ENCODE measurements around the gene MTMR3.

MTMR3 gene

DNA sequence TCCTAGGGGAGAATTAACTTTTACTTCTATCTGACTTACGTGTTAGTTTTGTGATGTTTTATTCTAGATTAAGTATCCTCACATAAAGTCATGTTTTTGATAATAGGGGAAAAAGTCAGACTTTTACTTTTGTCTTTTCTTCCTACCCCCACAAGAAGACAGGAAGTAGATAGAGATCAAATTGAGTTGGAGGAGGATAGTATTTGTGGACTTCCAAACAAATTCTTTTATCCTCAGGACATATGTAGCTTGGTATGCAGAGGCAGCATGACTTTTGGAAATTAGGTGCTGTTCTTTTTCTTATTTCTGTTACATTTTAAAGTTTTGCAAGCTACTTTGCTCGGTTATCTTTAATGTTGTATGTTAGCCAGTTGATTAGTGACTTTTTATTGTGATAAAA lies 61.4 kb downstream of the MTMR3 start:
- H3K4me3 ChIP-seq (replicated peaks; ENCODE audit: low read depth, low read length): no peak overlapping the region
- TF ChIP-seq, protein P1, sequence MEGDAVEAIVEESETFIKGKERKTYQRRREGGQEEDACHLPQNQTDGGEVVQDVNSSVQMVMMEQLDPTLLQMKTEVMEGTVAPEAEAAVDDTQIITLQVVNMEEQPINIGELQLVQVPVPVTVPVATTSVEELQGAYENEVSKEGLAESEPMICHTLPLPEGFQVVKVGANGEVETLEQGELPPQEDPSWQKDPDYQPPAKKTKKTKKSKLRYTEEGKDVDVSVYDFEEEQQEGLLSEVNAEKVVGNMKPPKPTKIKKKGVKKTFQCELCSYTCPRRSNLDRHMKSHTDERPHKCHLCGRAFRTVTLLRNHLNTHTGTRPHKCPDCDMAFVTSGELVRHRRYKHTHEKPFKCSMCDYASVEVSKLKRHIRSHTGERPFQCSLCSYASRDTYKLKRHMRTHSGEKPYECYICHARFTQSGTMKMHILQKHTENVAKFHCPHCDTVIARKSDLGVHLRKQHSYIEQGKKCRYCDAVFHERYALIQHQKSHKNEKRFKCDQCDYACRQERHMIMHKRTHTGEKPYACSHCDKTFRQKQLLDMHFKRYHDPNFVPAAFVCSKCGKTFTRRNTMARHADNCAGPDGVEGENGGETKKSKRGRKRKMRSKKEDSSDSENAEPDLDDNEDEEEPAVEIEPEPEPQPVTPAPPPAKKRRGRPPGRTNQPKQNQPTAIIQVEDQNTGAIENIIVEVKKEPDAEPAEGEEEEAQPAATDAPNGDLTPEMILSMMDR (IDR thresholded peaks at IDR 0.05; ENCODE audit: low read depth, low read length, missing control alignments): no peak
- DNase-seq (ENCODE audit: extremely low read depth, low read depth): no peak

DNA sequence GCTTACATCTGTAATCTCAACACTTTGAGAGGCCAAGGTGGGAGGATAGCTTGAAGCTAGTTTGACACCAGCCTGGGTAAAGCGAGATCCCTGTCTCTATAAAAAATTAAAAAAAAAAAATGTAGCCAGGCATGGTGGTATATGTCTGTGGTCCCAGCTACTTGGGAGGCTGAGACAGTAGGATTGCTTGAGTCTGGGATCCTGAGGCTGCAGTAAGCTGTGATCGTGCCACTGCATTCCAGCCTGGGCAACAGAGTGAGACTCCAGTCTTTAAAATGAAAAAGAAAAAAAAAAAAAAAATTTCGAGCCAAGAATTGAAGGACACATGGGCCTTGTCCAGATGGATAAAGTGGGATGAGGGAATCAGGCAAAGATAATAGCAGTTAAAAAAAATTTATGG lies 62.5 kb downstream of the MTMR3 start:
- no peak for DNase-seq (ENCODE audit: extremely low read depth, low read depth)
- no peak overlapping the region for H3K4me3 ChIP-seq (replicated peaks; ENCODE audit: low read depth, low read length)
- TF ChIP-seq, protein P1 (IDR thresholded peaks at IDR 0.05; ENCODE audit: low read depth, low read length, missing control alignments): no peak

DNA sequence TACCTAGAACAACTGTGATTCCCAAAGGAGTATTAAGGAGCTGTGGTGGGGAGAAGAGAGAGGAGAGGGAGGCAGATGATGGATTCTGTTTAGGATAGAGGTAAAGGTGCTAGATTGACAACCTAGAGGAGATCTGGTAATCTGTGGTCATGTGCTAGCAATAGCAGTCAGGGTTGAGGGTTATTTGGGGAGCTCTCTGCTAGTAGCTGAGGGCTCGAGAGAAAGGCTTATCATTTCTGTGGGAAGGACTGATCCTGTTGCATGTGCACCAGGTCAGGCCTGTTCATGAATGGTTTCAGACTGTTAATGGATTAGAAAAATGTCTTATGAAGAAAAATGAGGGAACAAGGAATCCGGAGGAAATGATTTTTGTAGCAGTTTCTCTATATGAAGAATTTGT lies 63.2 kb downstream of the MTMR3 start:
- DNase-seq (ENCODE audit: extremely low read depth, low read depth): no peak
- no peak overlapping the region for H3K4me3 ChIP-seq (replicated peaks; ENCODE audit: low read depth, low read length)
- TF ChIP-seq, protein P1 (IDR thresholded peaks at IDR 0.05; ENCODE audit: low read depth, low read length, missing control alignments): no peak

DNA sequence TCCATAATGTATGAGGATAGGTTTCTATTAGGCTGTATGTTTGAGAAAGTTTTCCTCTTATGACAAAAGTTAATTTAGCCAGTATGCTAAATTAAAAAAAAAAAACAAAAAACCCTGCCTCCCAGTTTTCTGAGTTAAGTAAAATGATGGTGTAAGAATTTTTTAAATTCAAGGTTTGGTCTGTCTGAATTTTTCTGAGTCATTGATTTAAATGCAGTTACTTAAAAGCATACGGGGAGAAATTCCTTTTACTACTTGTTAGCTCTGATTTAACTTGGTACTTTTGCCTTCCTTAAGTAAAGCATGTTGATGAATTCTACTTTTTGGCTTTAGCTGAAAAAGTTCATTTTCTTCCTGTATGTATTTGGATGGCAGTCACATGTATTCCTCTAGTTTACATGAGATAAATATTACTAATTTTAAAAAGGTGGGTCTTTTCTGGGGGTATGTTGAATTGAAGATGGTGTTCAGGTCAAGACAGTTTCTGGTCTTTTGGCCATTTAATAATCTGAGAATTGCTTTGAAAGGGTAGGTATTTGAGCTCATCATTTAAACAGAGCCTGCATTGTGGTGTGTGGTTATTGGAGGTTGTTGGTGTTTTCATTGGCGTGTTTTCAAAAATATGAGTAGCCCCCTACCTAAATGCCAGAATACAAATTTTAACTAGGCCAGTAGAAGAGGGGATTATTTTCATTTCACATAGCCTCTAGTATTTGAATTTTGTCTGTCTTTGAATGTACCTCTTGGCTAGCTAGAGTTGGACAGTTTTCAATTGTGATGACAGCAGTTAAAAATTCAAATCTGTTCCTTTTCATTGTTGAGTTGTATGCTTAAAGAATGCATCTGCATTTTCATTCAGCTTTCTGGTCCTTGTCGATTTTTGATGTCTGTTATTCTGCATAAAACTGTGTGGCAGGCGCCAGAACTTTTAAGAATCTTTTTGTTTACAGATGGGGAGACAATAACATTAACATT lies 64.7 kb downstream of the MTMR3 start:
- no peak for DNase-seq (ENCODE audit: extremely low read depth, low read depth)
- no peak overlapping the region for H3K4me3 ChIP-seq (replicated peaks; ENCODE audit: low read depth, low read length)
- TF ChIP-seq, protein P1 (IDR thresholded peaks at IDR 0.05; ENCODE audit: low read depth, low read length, missing control alignments): no peak

DNA sequence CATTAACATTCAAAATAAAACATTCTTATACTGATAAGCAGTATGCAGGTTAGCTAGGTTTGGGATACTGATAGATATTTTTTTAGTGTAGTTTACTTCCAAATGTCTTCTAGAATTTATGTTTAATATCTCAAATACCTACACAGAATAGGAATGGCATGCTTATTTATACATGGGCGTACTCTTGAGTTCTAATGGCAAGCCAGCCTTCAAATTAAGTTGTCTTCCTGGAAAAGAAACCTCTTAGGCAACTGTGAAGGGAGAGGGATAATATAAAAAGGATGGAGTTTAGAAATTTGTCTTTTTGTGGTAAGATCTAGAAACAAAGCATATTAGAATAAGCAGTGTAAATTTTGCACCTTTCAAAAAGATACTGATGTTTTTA lies 65.4 kb downstream of the MTMR3 start:
- TF ChIP-seq, protein P1 (IDR thresholded peaks at IDR 0.05; ENCODE audit: low read depth, low read length, missing control alignments): no peak
- no peak for DNase-seq (ENCODE audit: extremely low read depth, low read depth)
- no peak overlapping the region for H3K4me3 ChIP-seq (replicated peaks; ENCODE audit: low read depth, low read length)

DNA sequence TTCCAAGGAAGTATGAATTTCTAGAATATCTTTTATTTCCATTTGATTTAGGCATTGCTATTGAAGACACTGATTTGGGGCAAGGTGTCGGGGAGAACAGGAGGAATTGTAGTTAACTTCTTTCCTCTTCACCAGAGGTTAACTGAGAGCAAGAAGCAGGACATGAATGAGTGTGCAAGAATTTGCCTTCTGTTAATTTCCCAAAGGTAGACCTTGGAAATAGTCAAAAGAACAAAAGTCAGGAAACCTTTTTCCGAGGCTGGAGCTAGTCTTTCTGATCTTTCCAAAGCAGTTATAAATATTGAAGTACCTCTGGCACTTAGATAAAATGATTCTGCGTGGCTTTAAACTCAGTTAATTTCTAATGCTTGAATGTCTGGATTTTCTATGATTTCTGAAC lies 66.9 kb downstream of the MTMR3 start:
- no peak overlapping the region for H3K4me3 ChIP-seq (replicated peaks; ENCODE audit: low read depth, low read length)
- TF ChIP-seq, protein P1 (IDR thresholded peaks at IDR 0.05; ENCODE audit: low read depth, low read length, missing control alignments): no peak

More for the DNA sequence above, 66.9 kb downstream of the MTMR3 start:
- no peak for DNase-seq (ENCODE audit: extremely low read depth, low read depth)
